ENCODE data around the gene ADORA2B.
"Not testable (repeated sequence)": the region's sequence is repeated elsewhere in the genome, so short reads cannot be mapped to it uniquely, and the experiment has no call there.

Gene ADORA2B

GRCh38 chr17:15955793-15956541 lies 11.0 kb downstream of the ADORA2B start:
- no peak for DNase-seq

- DNase-seq = no peak
Observed at GRCh38 chr17:15957206-15957605, 12.3 kb downstream of the ADORA2B start.

- no peak for DNase-seq
Observed at GRCh38 chr17:15957608-15958307, 12.8 kb downstream of the ADORA2B start.

GRCh38 chr17:15958484-15958854 lies 13.5 kb downstream of the ADORA2B start:
- no peak for DNase-seq

GRCh38 chr17:15963670-15964110 lies 18.8 kb downstream of the ADORA2B start:
- DNase-seq = no peak

GRCh38 chr17:15965528-15965927 lies 20.6 kb downstream of the ADORA2B start:
- DNase-seq = no peak

- DNase-seq = no peak
Observed at GRCh38 chr17:15966183-15966878, 21.4 kb downstream of the ADORA2B start.

- no peak for DNase-seq
Observed at GRCh38 chr17:15966879-15967248, 21.9 kb downstream of the ADORA2B start.

GRCh38 chr17:15967706-15968399 lies 22.9 kb downstream of the ADORA2B start:
- DNase-seq = no peak

- DNase-seq = no peak
Observed at GRCh38 chr17:15969463-15969862, 24.5 kb downstream of the ADORA2B start.

GRCh38 chr17:15970500-15970899 lies 25.6 kb downstream of the ADORA2B start:
- DNase-seq = no peak

- no peak for DNase-seq
Observed at GRCh38 chr17:15971098-15971678, 26.3 kb downstream of the ADORA2B start.

- DNase-seq = no peak
Observed at GRCh38 chr17:15971882-15972281, 27.0 kb downstream of the ADORA2B start.

GRCh38 chr17:15972497-15972951 lies 27.6 kb downstream of the ADORA2B start:
- DNase-seq = no peak

- no peak for DNase-seq
Observed at GRCh38 chr17:15973016-15973415, 28.1 kb downstream of the ADORA2B start.

GRCh38 chr17:15973834-15974233 lies 28.9 kb downstream of the ADORA2B start:
- no peak for DNase-seq

GRCh38 chr17:15977894-15978293 lies 33.0 kb downstream of the ADORA2B start:
- DNase-seq = no peak

GRCh38 chr17:15978606-15979005 lies 33.7 kb downstream of the ADORA2B start:
- no peak for DNase-seq

GRCh38 chr17:15979013-15979412 lies 34.1 kb downstream of the ADORA2B start:
- not testable (repeated sequence) for DNase-seq

GRCh38 chr17:15981208-15981607 lies 36.3 kb downstream of the ADORA2B start:
- no peak for DNase-seq

- DNase-seq = no peak
Observed at GRCh38 chr17:15981646-15982580, 37.0 kb downstream of the ADORA2B start.
